Fibroblast of lung (primary cell): Measurements from ENCODE around the gene GNAT3. TPM values are rescaled to one million over a fixed set of nuclear protein-coding genes. Genes with fewer than 3 reads are reported as not detected.

Experiments
- DNase-seq, 2 donors: peaks; one replicate each; pipeline versions ENCODE4 v3.0.0 to v3.0.0-alpha.2; 2010; ENCODE audit warnings: low read depth in 2 of 2
- H2AFZ ChIP-seq: 2 replicates; pipeline ENCODE4 v1.5.1; 2012; ENCODE audit warnings: low read length, control low read depth, inconsistent platforms
- H3K27ac ChIP-seq: 2 replicates; pipeline ENCODE4 v1.5.1; 2011; ENCODE audit warnings: low read length, control low read depth; ENCODE audit not compliant: insufficient read depth
- H3K27me3 ChIP-seq: 2 replicates; pipeline ENCODE4 v1.5.1; 2011; ENCODE audit warnings: mild to moderate bottlenecking, low read length; ENCODE audit not compliant: control insufficient read depth, insufficient read depth
- H3K36me3 ChIP-seq: 2 replicates; pipeline ENCODE4 v1.5.1; 2011; ENCODE audit warnings: low read length; ENCODE audit not compliant: control insufficient read depth, insufficient read depth
- H3K4me1 ChIP-seq: 2 replicates; pipeline ENCODE4 v1.5.1; 2011; ENCODE audit warnings: low read length; ENCODE audit not compliant: control insufficient read depth, insufficient read depth; ENCODE audit errors: extremely low read depth
- H3K4me2 ChIP-seq: 2 replicates; pipeline ENCODE4 v1.5.1; 2011; ENCODE audit warnings: low read length, control low read depth; ENCODE audit not compliant: insufficient read depth; ENCODE audit errors: extremely low read depth
- H3K4me3 ChIP-seq, 4 experiments: fragments of 200-600 bp in 1 of 4; sonication (generic) in 1 of 4; replicated peaks in 1 of 4; 2 replicates each; pipeline ENCODE4 v1.5.1; 2011 to 2016; ENCODE audit warnings: low read length in 4 of 4, low read depth in 3 of 4, mild to moderate bottlenecking in 3 of 4, control low read depth in 2 of 4, inconsistent platforms in 1 of 4, mixed read lengths in 1 of 4; ENCODE audit not compliant: insufficient read depth in 1 of 4; ENCODE audit errors: control extremely low read depth in 1 of 4
- H3K79me2 ChIP-seq: 2 replicates; pipeline ENCODE4 v1.5.1; 2012; ENCODE audit warnings: mild to moderate bottlenecking, low read length, inconsistent platforms; ENCODE audit not compliant: control insufficient read depth, insufficient read depth
- H3K9ac ChIP-seq: 2 replicates; pipeline ENCODE4 v1.5.1; 2011; ENCODE audit warnings: mild to moderate bottlenecking, low read length, control low read depth; ENCODE audit not compliant: insufficient read depth
- H3K9me3 ChIP-seq: 2 replicates; pipeline ENCODE4 v1.5.1; 2012; ENCODE audit warnings: low read depth, low read length; ENCODE audit not compliant: control insufficient read depth, insufficient read depth
- H4K20me1 ChIP-seq: 2 replicates; pipeline ENCODE4 v1.5.1; 2011; ENCODE audit warnings: low read length; ENCODE audit not compliant: control insufficient read depth, insufficient read depth; ENCODE audit errors: extremely low read depth
- EZH2 ChIP-seq: IDR thresholded peaks from 2 replicates; pipeline ENCODE4 v1.5.1; 2012; ENCODE audit warnings: low read length, control low read depth, mild to moderate bottlenecking; ENCODE audit errors: missing control alignments
- polyA plus RNA-seq, 2 donors: library from polyadenylated mRNA; depleted of rRNA in 1 of 2; stranded (reverse) in 1 of 2; unstranded in 1 of 2; fragments of >200 nt; gene quantifications; 2 replicates each; pipeline ENCODE4 v1.2.1, GENCODE V29; 2011 to 2012; ENCODE audit warnings: missing spikeins in 1 of 2
- total RNA-seq: library from RNA; depleted of rRNA; stranded (reverse); fragments of >200 nt; gene quantifications from 2 replicates; pipeline ENCODE4 v1.2.1, GENCODE V29; 2014
- TF ChIP-seq, protein P1 (sequence below), 2 donors: IDR thresholded peaks in 1 of 2; conservative IDR thresholded peaks in 1 of 2; 1 replicate in 1 of 2; 2 replicates in 1 of 2; pipeline ENCODE4 v1.5.1; 2011 to 2012; ENCODE audit warnings: low read length in 2 of 2, control low read depth in 1 of 2, inconsistent platforms in 1 of 2, low read depth in 1 of 2, mild to moderate bottlenecking in 1 of 2

The GNAT3 gene
- total and polyA plus RNA-seq, 2 donors (not counting 1 experiment from before 2014, with no cell fraction given) = not detected

DNA sequence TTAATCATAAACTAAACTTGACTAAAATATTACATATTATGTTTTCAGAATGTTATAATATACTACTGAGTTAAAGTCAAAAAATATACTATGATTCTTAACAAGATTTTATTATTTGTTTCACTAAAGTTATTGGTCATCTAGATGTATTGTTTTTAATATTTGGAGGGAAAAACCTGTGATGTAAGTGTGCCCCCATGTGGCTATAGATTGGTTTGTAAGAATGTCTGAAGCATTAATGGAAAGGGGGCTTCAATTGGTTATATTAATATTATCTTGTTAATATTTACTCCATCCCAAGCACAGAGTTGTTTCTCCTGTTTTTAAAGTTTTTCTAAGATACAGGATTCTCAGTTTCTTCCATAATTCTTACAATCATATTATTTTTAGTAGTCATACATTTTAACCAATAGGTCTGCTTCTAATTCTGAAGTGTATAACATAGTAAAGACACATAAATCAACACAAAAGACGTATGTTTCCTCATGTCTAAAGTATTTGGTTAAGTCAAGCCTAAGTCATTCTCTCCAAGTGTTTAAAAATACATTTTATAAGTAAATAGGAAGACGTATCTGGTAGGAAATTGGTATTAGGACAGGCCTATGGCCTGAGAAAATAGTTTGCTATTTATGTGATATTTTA, 58.0 kb downstream of the GNAT3 start:
- Histone ChIP-seq H3K9ac (no peak overlapping the region), H3K4me1 (peaks cover 5% of the 10 kb centered on the region), H2AFZ (no peak overlapping the region), H3K27me3 (no peaks in the 10 kb centered on the region), H3K4me2 (no peak overlapping the region), H3K79me2 (no peaks in the 10 kb centered on the region), H3K27ac (no peak overlapping the region), H3K4me3 (no peak overlapping the region), H3K36me3 (no peaks in the 10 kb centered on the region), H3K9me3 (no peaks in the 10 kb centered on the region), H4K20me1 (no peaks in the 10 kb centered on the region)
- no peak for TF ChIP-seq EZH2
- TF ChIP-seq, protein P1, sequence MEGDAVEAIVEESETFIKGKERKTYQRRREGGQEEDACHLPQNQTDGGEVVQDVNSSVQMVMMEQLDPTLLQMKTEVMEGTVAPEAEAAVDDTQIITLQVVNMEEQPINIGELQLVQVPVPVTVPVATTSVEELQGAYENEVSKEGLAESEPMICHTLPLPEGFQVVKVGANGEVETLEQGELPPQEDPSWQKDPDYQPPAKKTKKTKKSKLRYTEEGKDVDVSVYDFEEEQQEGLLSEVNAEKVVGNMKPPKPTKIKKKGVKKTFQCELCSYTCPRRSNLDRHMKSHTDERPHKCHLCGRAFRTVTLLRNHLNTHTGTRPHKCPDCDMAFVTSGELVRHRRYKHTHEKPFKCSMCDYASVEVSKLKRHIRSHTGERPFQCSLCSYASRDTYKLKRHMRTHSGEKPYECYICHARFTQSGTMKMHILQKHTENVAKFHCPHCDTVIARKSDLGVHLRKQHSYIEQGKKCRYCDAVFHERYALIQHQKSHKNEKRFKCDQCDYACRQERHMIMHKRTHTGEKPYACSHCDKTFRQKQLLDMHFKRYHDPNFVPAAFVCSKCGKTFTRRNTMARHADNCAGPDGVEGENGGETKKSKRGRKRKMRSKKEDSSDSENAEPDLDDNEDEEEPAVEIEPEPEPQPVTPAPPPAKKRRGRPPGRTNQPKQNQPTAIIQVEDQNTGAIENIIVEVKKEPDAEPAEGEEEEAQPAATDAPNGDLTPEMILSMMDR (conservative IDR thresholded peaks at IDR 0.05 in 1 of 2, IDR thresholded peaks at IDR 0.05 in 1 of 2; ENCODE audit: low read depth in 1 of 2, low read length in 2 of 2) = peak in 1 of 2 donors; percentile 49
- peak in 1 of 2 donors; percentile 69 for DNase-seq

DNA sequence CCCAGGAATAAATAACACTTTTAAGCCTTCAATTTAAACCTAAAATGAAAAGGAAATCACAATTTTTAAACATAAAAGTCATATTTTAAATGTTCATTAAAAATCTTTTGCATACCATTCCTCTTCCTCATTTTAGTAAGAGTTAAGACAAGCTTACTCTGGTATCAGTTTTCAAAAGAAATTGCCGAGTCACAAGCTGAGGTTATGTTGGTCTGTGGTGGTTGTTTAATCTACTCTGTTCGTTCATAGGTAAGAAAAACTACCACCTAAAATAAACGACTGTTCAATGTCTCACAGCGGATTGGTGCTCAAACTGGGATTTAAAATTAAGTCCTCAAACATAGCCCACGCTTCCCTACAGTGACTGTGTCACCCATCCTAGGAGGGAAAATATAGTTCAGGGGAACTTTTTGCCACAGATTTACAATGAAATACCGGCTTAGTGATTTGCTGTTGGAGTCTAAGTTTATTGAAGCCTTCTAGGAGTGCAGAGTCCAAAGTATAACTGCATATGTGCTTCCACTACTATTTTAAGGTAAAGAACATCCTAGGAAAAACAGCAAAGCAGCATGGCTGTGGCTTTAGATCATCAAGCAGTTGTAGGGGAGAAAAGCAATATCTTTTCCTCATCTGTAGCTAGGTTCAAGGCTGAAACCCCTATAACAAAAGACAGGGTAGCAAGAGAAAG, 61.1 kb downstream of the GNAT3 start:
- Histone ChIP-seq H3K4me2 (no peak overlapping the region), H3K9ac (no peak overlapping the region), H3K4me3 (no peak overlapping the region), H3K27ac (peak overlapping the region; percentile 14), H3K4me1 (peaks cover 5% of the 10 kb centered on the region), H3K9me3 (no peaks in the 10 kb centered on the region), H4K20me1 (no peaks in the 10 kb centered on the region), H2AFZ (peak overlapping the region; percentile 29), H3K27me3 (no peaks in the 10 kb centered on the region), H3K79me2 (no peaks in the 10 kb centered on the region), H3K36me3 (no peaks in the 10 kb centered on the region)
- peak; percentile 36 to 76 for DNase-seq
- TF ChIP-seq, protein P1 (conservative IDR thresholded peaks at IDR 0.05 in 1 of 2, IDR thresholded peaks at IDR 0.05 in 1 of 2; ENCODE audit: low read depth in 1 of 2, low read length in 2 of 2) = no peak

DNA sequence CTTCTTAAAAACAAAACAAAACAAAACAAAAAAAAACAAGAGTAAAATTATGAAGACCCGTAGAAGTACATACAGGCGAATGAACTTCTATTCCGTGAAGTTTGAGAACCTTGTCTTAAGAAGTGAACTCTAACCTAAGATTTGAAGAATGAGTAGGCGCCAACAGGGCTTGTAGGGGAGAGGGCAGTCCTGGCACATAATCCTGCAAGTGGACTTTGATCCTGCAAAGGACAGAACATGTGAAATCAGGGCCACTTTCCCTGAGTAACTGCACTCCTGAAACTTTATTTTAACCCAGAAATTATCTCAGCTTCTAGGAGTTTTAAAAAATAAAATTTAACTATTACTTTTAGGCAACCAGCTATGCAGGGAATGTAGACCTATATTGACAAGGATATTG, 62.0 kb downstream of the GNAT3 start:
- Histone ChIP-seq H3K79me2 (no peaks in the 10 kb centered on the region), H3K4me3 (no peak overlapping the region), H3K36me3 (no peaks in the 10 kb centered on the region), H4K20me1 (no peaks in the 10 kb centered on the region), H3K4me2 (no peak overlapping the region), H3K27ac (no peak overlapping the region), H2AFZ (no peak overlapping the region), H3K9ac (no peak overlapping the region), H3K4me1 (peaks cover 5% of the 10 kb centered on the region), H3K27me3 (no peaks in the 10 kb centered on the region), H3K9me3 (no peaks in the 10 kb centered on the region)
- DNase-seq = no peak
- TF ChIP-seq, protein P1 (conservative IDR thresholded peaks at IDR 0.05 in 1 of 2, IDR thresholded peaks at IDR 0.05 in 1 of 2; ENCODE audit: low read depth in 1 of 2, low read length in 2 of 2) = no peak
- no peak for TF ChIP-seq EZH2
